Activated CD4-positive, alpha-beta T cell treated with anti-CD3 and anti-CD28 coated beads, Interleukin-10, Interleukin-2, amounts not matched to agents 100 ng/mL and 50 ng/mL, durations not matched to agents 16 hours and 8 hours (primary cell): ENCODE data around the gene ITFG2.
"Not testable (repeated sequence)": the region's sequence is repeated elsewhere in the genome, so short reads cannot be mapped to it uniquely, and the experiment has no call there.

Experiments used
- DNase-seq: peaks from one replicate; pipeline ENCODE4 v3.0.0-alpha.2; 2020

ITFG2 gene

GRCh38 chr12:2832550-2833127 is 20.2 kb downstream of the ITFG2 start:
- DNase-seq = no peak

- no peak for DNase-seq
These were observed 20.9 kb downstream of the ITFG2 start for GRCh38 chr12:2833327-2833726.

- no peak for DNase-seq
These were observed 21.3 kb downstream of the ITFG2 start for GRCh38 chr12:2833810-2834209.

GRCh38 chr12:2834581-2835491 is 22.4 kb downstream of the ITFG2 start, which contains the start of gene NRIP2:
Gene NRIP2 (minus strand): TSS chr12:2835035. CDS start chr12:2834983, 52 bp downstream.
- no peak for DNase-seq

- no peak for DNase-seq
These were observed 23.4 kb downstream of the ITFG2 start for GRCh38 chr12:2835691-2836403.

GRCh38 chr12:2836574-2836973 is 24.1 kb downstream of the ITFG2 start:
- DNase-seq = no peak

GRCh38 chr12:2841056-2841650 is 28.7 kb downstream of the ITFG2 start:
- DNase-seq = no peak

GRCh38 chr12:2842948-2843347 is 30.5 kb downstream of the ITFG2 start:
- DNase-seq = no peak

- DNase-seq = no peak
These were observed 32.3 kb downstream of the ITFG2 start for GRCh38 chr12:2844786-2845185.

- DNase-seq = no peak
These were observed 32.8 kb downstream of the ITFG2 start for GRCh38 chr12:2845280-2845679.

- no peak for DNase-seq
These were observed 39.5 kb downstream of the ITFG2 start for GRCh38 chr12:2851931-2852330.

GRCh38 chr12:2853626-2854025 is 41.2 kb downstream of the ITFG2 start:
- peak; percentile 41 for DNase-seq

GRCh38 chr12:2854669-2855453 is 42.4 kb downstream of the ITFG2 start:
- no peak for DNase-seq

GRCh38 chr12:2855546-2855945 is 43.1 kb downstream of the ITFG2 start:
- DNase-seq = no peak

GRCh38 chr12:2856051-2856450 is 43.6 kb downstream of the ITFG2 start:
- DNase-seq = no peak

GRCh38 chr12:2857021-2857431 is 44.6 kb downstream of the ITFG2 start, which contains the start of gene TEX52:
Gene TEX52 (minus strand): TSS chr12:2857039. CDS start chr12:2857026, 13 bp downstream.
- no peak for DNase-seq

GRCh38 chr12:2857576-2857975 is 45.1 kb downstream of the ITFG2 start:
- DNase-seq = no peak

- no peak for DNase-seq
These were observed 45.9 kb downstream of the ITFG2 start for GRCh38 chr12:2858334-2858733.

GRCh38 chr12:2858944-2859421 is 46.5 kb downstream of the ITFG2 start:
- no peak for DNase-seq

- DNase-seq = no peak
These were observed 47.7 kb downstream of the ITFG2 start for GRCh38 chr12:2860170-2860569.

- no peak for DNase-seq
These were observed 50.4 kb downstream of the ITFG2 start for GRCh38 chr12:2862876-2863275.

GRCh38 chr12:2863402-2863801 is 50.9 kb downstream of the ITFG2 start:
- not testable (repeated sequence) for DNase-seq
